ENCODE measurements around the gene PDE2A.

DNA sequence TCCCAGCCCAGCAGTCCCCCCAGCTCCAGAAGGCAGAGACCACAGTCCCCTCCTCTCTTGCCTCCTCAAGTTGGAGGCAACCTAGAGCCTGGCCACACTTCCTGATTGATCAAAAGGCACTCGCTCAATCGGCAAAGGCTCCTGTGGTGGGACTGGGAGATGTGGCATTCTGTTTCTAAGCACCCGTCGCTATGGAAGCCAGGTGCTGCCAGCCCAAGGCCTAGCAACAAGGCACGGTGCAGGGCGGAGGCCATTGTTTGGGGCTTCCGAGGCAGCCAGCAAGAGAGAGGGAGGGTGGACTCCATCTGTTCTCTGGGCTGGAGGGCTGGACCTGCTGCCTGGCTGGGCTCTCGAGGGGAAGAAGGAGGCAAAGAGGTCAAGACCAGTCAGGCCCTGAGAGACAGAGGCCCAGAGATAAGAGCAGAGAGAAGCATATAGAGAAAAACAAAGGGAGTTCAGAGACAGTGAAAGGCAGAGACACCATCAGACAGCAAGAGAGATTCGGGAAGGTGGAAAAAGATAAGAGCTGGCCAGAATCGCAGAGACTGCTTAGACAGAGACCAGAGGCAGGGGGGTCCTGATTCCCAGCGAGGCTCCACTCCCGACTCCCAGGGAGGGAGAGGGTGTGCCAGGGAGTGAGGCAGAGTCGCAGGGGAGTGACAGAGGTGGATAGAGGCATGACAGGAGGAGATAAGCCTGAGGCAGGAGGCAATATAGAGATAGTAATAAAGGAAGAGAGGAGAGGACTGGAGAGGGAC is 21.2 kb downstream of the PDE2A start:
- TF ChIP-seq GATA2 (IDR thresholded peaks at IDR 0.05; ENCODE audit: low read depth, low read length) (peak; percentile 48), GATA3 (IDR thresholded peaks at IDR 0.05; ENCODE audit: low read depth, low read length) (no peak)
